Activated CD4-positive, alpha-beta T cell treated with anti-CD3 and anti-CD28 coated beads, Interleukin-2, amount 10 ng/mL, durations not matched to agents 24 days and 14 days (primary cell): ENCODE measurements around the gene CDC45. TPM values are rescaled to one million over a fixed set of nuclear protein-coding genes. Genes with fewer than 3 reads are reported as not detected.

Experiments used
- DNase-seq: peaks from one replicate; pipeline ENCODE4 v3.0.0; 2022
- H3K27ac Mint-ChIP-seq: one replicate; pipeline ENCODE4 v1.8.0; 2022; ENCODE audit warnings: mild to moderate bottlenecking, mixed read lengths
- H3K27me3 Mint-ChIP-seq: one replicate; pipeline ENCODE4 v1.8.0; 2022; ENCODE audit warnings: mixed read lengths
- H3K36me3 Mint-ChIP-seq: one replicate; pipeline ENCODE4 v1.8.0; 2022; ENCODE audit warnings: low read depth, mild to moderate bottlenecking, mixed read lengths
- H3K4me1 Mint-ChIP-seq: one replicate; pipeline ENCODE4 v1.8.0; 2021; ENCODE audit warnings: mixed read lengths
- H3K4me3 Mint-ChIP-seq: one replicate; pipeline ENCODE4 v1.8.0; 2022; ENCODE audit warnings: mild to moderate bottlenecking, moderate library complexity, mixed read lengths
- H3K9me3 Mint-ChIP-seq: one replicate; pipeline ENCODE4 v1.8.0; 2021; ENCODE audit warnings: mixed read lengths
- intact Hi-C: fragments of 100-400 bp; cut with micrococcal nuclease; formaldehyde crosslinking; loops from one replicate; pipeline ENCODE4 v1.15.1; 2023
- total RNA-seq: library from RNA; stranded (reverse); gene quantifications from 2 replicates; pipeline ENCODE4 v1.2.3, GENCODE V29; 2022

CDC45 gene
- total RNA-seq, 1 donor from 2014 or later = 123 TPM

DNA sequence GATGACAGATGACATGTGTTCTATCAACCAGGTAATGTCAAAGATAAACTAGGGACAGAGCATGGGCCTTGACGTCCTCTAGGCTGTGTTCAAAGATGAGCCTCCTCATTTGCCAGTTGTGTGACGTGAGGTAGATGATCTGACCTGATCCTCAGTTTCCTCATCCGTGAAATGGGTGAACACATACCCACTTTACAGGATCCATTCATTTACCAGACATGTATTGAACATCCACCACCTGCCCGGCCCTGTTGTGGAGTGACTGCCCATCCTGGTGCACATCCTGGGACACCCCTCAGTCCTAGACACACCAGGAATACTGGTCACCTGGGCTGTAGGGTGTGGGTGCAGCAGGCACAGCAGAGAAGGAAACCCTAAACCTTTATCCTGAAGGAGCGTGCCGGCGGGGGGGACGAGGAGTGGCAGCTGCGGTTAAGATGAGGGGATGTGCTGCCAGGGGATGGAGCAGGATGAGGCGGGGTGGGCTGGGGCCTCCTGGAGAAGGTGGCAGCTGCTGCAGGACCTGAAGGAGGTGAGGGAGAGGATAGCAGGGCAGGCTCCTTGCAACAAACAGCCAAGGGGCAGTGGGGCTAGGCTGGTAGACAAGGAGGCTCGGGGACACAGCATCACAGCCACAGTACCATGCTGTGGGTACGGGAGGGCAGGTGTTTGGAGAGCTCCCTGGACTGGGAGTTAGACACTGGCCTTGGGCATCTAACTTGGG lies 36.1 kb downstream of the CDC45 start:
- intact Hi-C loops = no loop called here
- peaks cover 53% of the 10 kb centered on the region for H3K36me3 Mint-ChIP-seq

DNA sequence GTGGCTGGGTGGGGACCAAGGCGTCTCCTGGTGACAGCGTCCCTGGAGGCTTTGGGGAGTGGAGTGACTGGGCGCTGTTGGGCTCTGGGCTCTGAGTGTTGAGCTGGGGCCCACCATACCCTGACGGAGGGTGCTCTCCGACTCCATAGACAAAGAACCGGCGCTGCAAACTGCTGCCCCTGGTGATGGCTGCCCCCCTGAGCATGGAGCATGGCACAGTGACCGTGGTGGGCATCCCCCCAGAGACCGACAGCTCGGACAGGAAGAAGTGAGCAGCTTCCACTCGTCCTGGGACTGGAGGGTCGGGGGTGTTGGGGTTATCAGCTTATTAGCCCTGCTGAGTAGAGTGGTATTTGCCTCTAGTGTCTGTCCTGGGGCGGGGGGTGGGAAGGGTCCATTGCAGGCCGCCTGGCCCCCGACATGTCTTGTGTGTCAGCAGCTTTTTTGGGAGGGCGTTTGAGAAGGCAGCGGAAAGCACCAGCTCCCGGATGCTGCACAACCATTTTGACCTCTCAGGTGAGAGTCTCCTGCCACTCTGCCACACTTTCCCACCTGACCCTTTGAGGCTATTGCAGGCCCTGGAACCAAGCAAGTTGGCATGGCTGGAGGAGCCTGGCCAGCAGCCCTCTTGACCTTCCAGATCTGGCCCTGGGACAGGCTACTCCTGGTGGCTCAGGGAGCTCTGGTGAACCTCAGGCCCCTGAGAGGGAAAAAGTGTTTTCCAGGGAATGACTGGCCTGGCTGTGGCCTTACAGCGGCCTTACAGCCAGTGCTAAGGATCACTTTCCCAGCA lies 36.9 kb downstream of the CDC45 start:
- intact Hi-C loops = no loop called here
- Mint-ChIP-seq H3K36me3 (peaks cover 49% of the 10 kb centered on the region), H3K27ac (no peak overlapping the region), H3K27me3 (no peaks in the 10 kb centered on the region), H3K4me1 (peaks cover 4% of the 10 kb centered on the region), H3K9me3 (no peaks in the 10 kb centered on the region), H3K4me3 (no peak overlapping the region)
- DNase-seq = no peak

More for the DNA sequence above, 36.1 kb downstream of the CDC45 start:
- peaks cover 4% of the 10 kb centered on the region for H3K4me1 Mint-ChIP-seq
- H3K27ac Mint-ChIP-seq = no peak overlapping the region
- no peaks in the 10 kb centered on the region for H3K27me3 Mint-ChIP-seq
- no peak overlapping the region for H3K4me3 Mint-ChIP-seq
- no peaks in the 10 kb centered on the region for H3K9me3 Mint-ChIP-seq
- DNase-seq = no peak

DNA sequence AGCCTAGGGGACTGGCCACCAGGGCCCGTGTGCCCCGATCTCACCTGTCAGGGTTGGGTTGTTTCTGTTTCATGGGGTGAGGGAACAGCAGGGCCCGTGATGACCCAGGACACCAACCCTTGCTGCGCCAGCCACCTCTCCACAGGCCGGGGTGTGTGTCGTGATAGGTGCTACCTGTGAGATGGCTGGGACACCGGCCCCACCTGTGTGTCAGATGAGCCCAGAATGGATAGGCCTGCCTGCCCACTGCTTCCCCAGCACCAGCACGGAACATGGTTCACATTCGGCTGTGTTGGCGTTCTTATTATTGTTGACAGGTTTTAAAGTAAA lies 37.4 kb downstream of the CDC45 start:
- Mint-ChIP-seq H3K27me3 (no peaks in the 10 kb centered on the region), H3K36me3 (peaks cover 47% of the 10 kb centered on the region)

DNA sequence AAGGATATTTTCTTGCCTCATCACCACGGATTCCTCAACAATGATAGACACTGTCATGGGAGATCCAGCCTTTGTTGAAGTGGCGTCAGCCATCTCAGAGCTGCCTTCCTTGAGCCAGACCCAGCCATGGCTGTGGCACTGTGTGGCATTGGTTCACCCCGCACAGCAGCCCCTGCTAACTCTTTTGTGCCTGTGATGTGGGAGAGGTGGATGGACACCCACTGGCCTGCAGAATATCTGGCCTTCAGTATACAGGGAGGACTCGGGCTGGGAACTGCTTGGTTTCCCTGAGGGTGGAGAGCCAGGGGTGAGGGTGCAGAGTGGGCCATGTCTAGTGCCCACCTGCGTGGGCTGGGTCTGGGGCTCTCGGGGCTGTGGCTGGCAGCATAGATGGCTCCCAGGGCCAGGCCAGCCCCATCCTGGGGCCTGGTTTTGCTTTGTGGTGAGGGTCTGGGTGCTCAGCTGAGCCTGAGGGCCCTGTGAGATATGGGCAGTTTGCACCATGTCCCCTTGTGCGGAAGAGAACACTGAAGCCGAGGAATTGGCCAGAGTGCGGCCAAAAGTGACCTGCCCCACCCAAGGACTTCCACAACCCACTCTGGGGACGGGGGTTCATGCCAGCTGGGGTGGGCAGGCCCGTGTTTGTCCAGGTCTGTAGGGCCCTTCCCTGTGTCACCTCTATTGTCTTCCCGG lies 38.3 kb downstream of the CDC45 start:
- H3K9me3 Mint-ChIP-seq = no peaks in the 10 kb centered on the region
- H3K27me3 Mint-ChIP-seq = peaks cover 4% of the 10 kb centered on the region
- H3K27ac Mint-ChIP-seq = no peak overlapping the region
- H3K4me3 Mint-ChIP-seq = no peak overlapping the region
- intact Hi-C loops = no loop called here
- peaks cover 6% of the 10 kb centered on the region for H3K4me1 Mint-ChIP-seq
- no peak for DNase-seq
- H3K36me3 Mint-ChIP-seq = peaks cover 40% of the 10 kb centered on the region

More for the DNA sequence above, 37.4 kb downstream of the CDC45 start:
- Mint-ChIP-seq H3K9me3 (no peaks in the 10 kb centered on the region), H3K4me3 (no peak overlapping the region), H3K4me1 (peaks cover 4% of the 10 kb centered on the region), H3K27ac (no peak overlapping the region)
- intact Hi-C loops = no loop called here
- no peak for DNase-seq

DNA sequence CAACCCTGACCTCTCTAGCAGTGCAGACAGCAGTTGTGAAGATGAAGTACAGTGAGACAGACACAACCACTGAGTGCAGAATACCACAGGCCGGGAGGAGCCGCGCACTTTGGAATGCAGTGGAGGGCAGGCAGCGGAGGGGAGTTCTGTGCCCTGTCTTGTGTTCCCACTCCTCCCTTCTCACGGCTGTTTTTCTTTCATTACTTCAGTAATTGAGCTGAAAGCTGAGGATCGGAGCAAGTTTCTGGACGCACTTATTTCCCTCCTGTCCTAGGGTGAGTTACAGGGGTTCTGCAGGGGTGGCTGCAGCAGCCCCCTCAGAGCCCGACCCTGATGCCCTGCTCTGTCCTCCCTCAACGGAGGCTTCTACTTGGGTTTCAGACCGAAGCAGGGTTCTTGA lies 38.9 kb downstream of the CDC45 start:
- H3K4me1 Mint-ChIP-seq = peaks cover 6% of the 10 kb centered on the region
- DNase-seq = no peak
- peaks cover 34% of the 10 kb centered on the region for H3K36me3 Mint-ChIP-seq
- H3K27me3 Mint-ChIP-seq = peaks cover 7% of the 10 kb centered on the region
- no peak overlapping the region for H3K4me3 Mint-ChIP-seq
- intact Hi-C loops = no loop called here
- H3K27ac Mint-ChIP-seq = no peak overlapping the region
- no peaks in the 10 kb centered on the region for H3K9me3 Mint-ChIP-seq

DNA sequence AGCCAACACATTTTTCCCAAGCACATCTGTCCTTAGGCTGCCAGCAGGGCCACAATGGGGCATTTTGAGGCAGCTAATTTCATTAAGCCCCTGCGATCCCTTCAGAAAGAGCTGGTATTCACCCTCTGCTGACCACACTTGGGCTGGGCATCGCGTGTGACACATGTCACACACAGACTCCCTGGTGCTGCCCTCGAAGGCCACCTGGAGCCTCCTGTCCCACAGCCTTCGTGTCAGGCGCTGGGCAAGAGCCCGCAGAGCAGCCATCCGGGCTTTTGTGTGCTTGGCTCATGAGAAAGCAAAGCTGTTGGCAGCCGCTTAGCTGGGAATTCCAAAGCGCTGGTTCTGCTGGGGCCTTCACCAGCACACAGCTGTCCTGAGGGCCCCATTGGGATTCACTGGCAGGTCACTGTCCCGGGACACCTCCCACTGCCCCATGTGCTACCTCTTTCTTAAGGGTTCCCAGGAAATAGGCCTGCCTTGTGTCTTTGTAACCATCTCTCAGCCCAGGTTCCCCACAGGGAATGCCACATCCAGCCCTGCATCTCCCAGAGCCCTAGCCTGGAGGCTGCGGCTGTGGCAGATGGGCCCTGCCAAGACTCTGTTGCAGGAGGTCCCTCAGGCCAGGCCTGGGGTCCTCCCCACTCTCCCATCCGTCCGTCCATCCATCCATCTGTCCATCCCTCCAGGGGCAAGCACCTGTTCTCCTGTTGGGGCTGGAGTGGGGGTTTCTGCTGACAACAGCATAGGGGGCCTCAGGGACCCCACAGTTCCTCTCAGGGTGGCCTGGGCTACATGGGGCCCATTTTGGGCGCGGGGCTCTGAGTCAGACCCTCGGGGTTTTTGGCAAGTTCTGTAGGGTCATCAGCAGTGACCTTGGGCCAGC lies 39.6 kb downstream of the CDC45 start:
- DNase-seq = no peak
- Mint-ChIP-seq H3K4me1 (peaks cover 2% of the 10 kb centered on the region), H3K27ac (no peak overlapping the region), H3K4me3 (no peak overlapping the region), H3K36me3 (peaks cover 28% of the 10 kb centered on the region), H3K9me3 (no peaks in the 10 kb centered on the region), H3K27me3 (peaks cover 10% of the 10 kb centered on the region)
- intact Hi-C loops = no loop called here

DNA sequence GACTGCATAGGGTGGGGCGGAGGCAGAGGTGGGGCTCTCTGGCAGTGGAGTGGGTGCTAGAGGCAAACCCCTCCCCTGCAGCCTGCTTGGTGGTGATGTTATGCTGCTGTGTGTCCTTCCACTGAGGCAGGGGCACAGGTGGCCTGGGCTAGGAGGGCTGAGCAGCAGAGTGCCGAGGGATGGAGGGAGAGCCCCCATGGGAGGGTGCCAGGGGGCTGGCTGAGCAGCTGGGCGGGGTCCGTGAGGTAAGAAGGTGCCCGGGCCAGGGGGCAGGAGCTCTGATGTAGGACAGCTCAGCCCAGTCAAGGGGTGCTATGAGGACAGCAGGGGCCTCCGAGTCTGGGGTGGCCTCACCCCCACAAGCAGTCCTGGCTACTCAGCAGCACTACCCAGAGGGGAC lies 40.3 kb downstream of the CDC45 start:
- Mint-ChIP-seq H3K36me3 (peaks cover 23% of the 10 kb centered on the region), H3K4me1 (peaks cover 7% of the 10 kb centered on the region), H3K4me3 (no peak overlapping the region), H3K9me3 (no peaks in the 10 kb centered on the region), H3K27me3 (peaks cover 15% of the 10 kb centered on the region), H3K27ac (no peak overlapping the region)
- intact Hi-C loops = no loop called here
- peak; percentile 52 for DNase-seq

DNA sequence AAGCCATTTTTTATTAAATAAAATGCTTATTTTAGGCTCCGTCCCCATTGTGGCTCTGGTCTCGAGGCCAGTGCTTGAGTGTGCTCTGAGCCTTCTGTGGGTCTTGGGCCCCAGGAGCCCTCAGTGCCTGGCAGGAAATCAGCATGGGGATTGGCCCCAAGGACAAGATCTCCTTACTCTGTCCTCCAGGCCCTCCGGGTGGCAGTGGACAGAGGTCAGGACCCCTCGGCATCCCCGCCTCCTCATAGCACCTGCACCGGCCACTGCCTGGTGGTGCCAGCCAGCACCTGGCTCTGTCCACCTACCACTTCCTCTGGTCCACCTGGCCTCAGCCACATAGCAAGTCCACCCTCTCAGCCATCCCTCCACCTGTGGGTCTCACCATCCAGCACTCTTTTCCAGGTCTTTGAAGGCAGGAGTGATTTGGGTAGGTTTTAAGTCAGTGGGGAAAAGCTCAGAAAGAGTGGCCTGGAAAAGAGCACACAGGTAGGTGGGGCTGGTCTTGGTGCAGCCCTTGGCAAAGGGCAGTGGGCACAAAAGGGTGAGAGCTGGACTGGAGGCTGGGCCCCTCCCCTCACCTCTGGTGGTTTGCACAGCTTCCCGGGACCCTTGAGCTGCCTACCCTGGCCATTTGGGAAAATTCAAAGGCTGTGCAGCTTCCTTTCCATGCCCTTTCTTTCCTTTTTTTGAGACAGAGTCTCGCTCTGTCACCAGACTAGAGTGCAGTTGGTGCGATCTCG lies 41.0 kb downstream of the CDC45 start:
- Mint-ChIP-seq H3K4me1 (peaks cover 7% of the 10 kb centered on the region), H3K27me3 (peaks cover 16% of the 10 kb centered on the region), H3K36me3 (peaks cover 18% of the 10 kb centered on the region), H3K27ac (no peak overlapping the region), H3K9me3 (no peaks in the 10 kb centered on the region), H3K4me3 (no peak overlapping the region)
- no peak for DNase-seq
- intact Hi-C loops = no loop called here

DNA sequence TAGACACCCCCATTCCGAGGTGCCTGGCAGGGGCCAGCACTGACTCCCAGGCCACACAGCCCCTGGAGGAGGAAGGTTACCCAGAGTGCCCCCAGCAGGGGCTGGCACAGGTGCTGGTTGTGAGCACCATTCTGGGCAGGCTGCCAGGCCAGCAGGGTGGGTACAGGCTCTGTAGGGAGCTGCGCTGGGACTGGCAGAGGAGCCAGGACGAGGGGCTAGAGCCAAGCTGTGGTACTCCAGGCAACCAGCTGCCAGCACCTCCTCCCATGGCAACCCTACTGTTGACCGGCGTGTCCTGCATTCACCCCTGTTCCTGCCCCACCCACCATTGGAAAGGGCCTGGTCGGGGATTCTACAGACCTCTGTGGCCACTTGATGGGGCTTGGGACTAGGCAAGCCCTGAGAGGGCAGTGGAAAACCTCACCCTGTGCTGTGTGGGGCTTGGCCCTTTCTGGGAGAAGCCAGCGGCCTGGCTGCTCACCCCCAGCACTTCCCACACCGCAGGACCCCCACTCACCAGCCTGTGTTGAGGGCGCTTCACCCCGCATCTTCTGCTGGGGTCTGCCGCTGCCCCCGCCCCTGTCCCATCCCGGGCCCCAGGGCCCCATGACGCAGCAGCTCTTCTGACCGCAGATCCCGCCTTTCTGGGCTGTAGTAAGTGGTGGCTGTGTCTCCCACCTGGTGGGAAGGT lies 42.6 kb downstream of the CDC45 start:
- DNase-seq = peak; percentile 55
- Mint-ChIP-seq H3K27ac (no peak overlapping the region), H3K4me1 (peaks cover 7% of the 10 kb centered on the region), H3K4me3 (peak overlapping the region; percentile 78), H3K9me3 (no peaks in the 10 kb centered on the region), H3K36me3 (peaks cover 12% of the 10 kb centered on the region), H3K27me3 (peaks cover 19% of the 10 kb centered on the region)
- intact Hi-C loops = no loop called here

DNA sequence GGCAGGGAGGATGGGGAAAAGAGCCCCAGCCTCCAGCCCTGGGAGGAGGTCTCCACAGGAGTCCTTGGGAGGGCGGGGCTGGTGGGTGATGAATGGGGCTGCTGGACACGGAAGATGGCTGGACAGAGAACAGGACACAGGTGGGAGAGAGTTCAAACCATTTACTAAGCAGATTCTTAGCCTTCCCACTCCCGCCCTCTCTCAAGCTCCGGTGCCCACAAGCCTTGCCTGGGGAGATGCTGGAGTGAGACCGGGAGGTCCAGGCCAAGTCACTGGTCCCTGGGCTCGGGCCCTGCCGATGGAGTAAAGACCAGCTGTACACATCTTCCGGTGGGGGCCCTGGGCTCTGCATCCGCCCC lies 43.1 kb downstream of the CDC45 start:
- H3K36me3 Mint-ChIP-seq = peaks cover 12% of the 10 kb centered on the region
- no peaks in the 10 kb centered on the region for H3K9me3 Mint-ChIP-seq
- H3K27me3 Mint-ChIP-seq = peaks cover 19% of the 10 kb centered on the region
- peak overlapping the region; percentile 34 for H3K27ac Mint-ChIP-seq
- peak overlapping the region; percentile 78 for H3K4me3 Mint-ChIP-seq
- intact Hi-C loops = no loop called here
- peak; percentile 55 for DNase-seq
- peaks cover 7% of the 10 kb centered on the region for H3K4me1 Mint-ChIP-seq

DNA sequence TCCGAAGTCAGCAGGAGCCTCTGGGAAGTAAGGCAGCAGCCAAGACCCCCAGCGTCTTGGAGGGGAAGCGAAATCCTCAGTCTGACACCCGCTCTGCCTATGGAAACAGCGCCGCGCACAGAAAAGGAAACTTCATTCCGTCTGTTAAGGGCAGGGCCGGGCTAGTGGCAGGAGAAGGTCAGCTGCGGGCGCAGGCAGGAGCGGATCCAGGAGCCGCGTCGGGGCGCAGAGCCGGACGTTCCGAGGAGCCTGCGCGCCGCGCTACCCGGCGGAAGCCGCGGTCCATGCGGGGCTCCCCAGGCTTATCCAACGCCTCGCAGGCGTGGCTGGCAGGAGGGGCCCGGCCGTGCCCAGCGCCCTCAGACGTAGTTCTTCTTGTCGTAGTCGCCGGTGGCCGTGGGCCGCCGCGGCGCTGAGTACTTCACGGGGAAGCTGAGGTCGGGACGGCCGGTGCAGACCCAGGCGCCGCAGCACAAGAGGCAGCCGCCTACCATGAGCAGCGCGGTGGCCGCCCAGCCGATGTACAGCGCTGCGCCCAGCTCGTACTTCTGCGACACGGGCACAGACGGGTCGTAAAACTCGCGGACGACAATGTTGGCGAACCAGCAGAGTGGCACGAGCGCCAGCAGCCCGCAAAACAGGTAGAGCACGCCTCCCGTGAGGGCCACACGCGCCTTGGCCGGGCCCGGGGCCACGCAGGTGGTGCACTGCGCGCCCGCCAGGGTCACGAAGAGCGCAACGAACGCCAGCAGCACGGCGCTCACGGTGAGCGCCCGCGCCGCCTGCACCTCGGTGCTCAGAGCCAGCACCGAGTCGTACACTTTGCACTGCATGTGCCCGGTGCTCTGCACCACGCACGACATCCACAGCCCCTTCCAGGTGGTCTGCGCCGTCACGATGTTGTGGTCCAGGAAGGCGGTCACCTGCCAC lies 43.8 kb downstream of the CDC45 start:
- peak overlapping the region; percentile 78 for H3K4me3 Mint-ChIP-seq
- DNase-seq = peak; percentile 81
- H3K27me3 Mint-ChIP-seq = peaks cover 19% of the 10 kb centered on the region
- intact Hi-C loops = loop anchor here (2.0 kb wide), 1 partner anchor 107 kb away; no protein-coding TSS in a partner anchor
- peak overlapping the region; percentile 48 for H3K27ac Mint-ChIP-seq
- peaks cover 7% of the 10 kb centered on the region for H3K4me1 Mint-ChIP-seq
- H3K36me3 Mint-ChIP-seq = peaks cover 12% of the 10 kb centered on the region
- no peaks in the 10 kb centered on the region for H3K9me3 Mint-ChIP-seq
